Epidermal melanocyte (primary cell): ENCODE measurements around the gene SCML1.

Source experiments
- DNase-seq: peaks from one replicate; pipeline ENCODE4 v3.0.0; 2011; ENCODE audit warnings: low spot score; ENCODE audit not compliant: insufficient read length

The SCML1 gene

GRCh38 chrX:17736856-17737709 is at the start of gene SCML1:
TSS of gene SCML1 (plus strand) at chrX:17737493. CDS start at chrX:17744187, 6,694 bp downstream.
- peak; percentile 58 for DNase-seq

GRCh38 chrX:17687648-17688047 is 49.6 kb upstream of the SCML1 start:
- DNase-seq, result no peak

- no peak for DNase-seq
Measured at GRCh38 chrX:17689971-17690409, 47.3 kb upstream of the SCML1 start.

- no peak for DNase-seq
Measured at GRCh38 chrX:17692709-17693346, 44.5 kb upstream of the SCML1 start.

GRCh38 chrX:17697191-17697590 is 40.1 kb upstream of the SCML1 start:
- DNase-seq, result no peak

GRCh38 chrX:17700976-17701375 is 36.3 kb upstream of the SCML1 start:
- DNase-seq, result no peak

GRCh38 chrX:17703201-17703600 is 34.1 kb upstream of the SCML1 start:
- no peak for DNase-seq

GRCh38 chrX:17705211-17705610 is 32.1 kb upstream of the SCML1 start:
- no peak for DNase-seq

- DNase-seq, result no peak
Measured at GRCh38 chrX:17706676-17707075, 30.6 kb upstream of the SCML1 start.

GRCh38 chrX:17707731-17708130 is 29.6 kb upstream of the SCML1 start:
- DNase-seq, result no peak

- DNase-seq, result no peak
Measured at GRCh38 chrX:17710871-17711301, 26.4 kb upstream of the SCML1 start.

- DNase-seq, result no peak
Measured at GRCh38 chrX:17713288-17713687, 24.0 kb upstream of the SCML1 start.

- DNase-seq, result no peak
Measured at GRCh38 chrX:17718649-17719165, 18.6 kb upstream of the SCML1 start.

GRCh38 chrX:17719711-17720110 is 17.6 kb upstream of the SCML1 start:
- no peak for DNase-seq

GRCh38 chrX:17721715-17722114 is 15.6 kb upstream of the SCML1 start:
- DNase-seq, result no peak

- no peak for DNase-seq
Measured at GRCh38 chrX:17725181-17725580, 12.1 kb upstream of the SCML1 start.

GRCh38 chrX:17732138-17732783 is 5.0 kb upstream of the SCML1 start:
- no peak for DNase-seq

- DNase-seq, result no peak
Measured at GRCh38 chrX:17735406-17735805, 1.9 kb upstream of the SCML1 start.

- DNase-seq, result no peak
Measured at GRCh38 chrX:17736478-17736855, 826 bp upstream of the SCML1 start.

- no peak for DNase-seq
Measured at GRCh38 chrX:17737710-17737985, 355 bp downstream of the SCML1 start.

GRCh38 chrX:17737986-17738713 is 857 bp downstream of the SCML1 start:
- DNase-seq, result no peak
